PC-3 (cell line): ENCODE results near the gene MAK. TPM values are rescaled to one million over a fixed set of nuclear protein-coding genes. Genes with fewer than 3 reads are reported as not detected.
"Not testable (repeated sequence)": the region's sequence is repeated elsewhere in the genome, so short reads cannot be mapped to it uniquely, and the experiment has no call there.

Experiments
- ATAC-seq: fragments of 200-7000 bp; cut with Tn5 transposase; 2 replicates; pipeline ENCODE4 v1.9.1; 2020; ENCODE audit warnings: mild to moderate bottlenecking, moderate library complexity
- BruUV-seq: library from RNA; stranded (reverse); fragments of 400-500 nt; replicated peaks from 2 replicates; lab custom pipeline; 2021; lab: Mats Ljungman, UMichigan
- CTCF ChIA-PET: fragments of 300-600 bp; sonication (Branson Sonifier 250); formaldehyde crosslinking; loops from one replicate; lab custom pipeline; 2022; ENCODE audit warnings: antibody characterized with exemption; lab: Charles Lee
- POLR2A ChIA-PET: fragments of 300-600 bp; sonication (Branson Sonifier 250); formaldehyde crosslinking; loops from one replicate; lab custom pipeline; 2022; ENCODE audit warnings: antibody characterized with exemption; ENCODE audit not compliant: unreplicated experiment; lab: Charles Lee
- DNase-seq: peaks from one replicate; pipeline ENCODE4 v3.0.0-alpha.2; 2015
- H2AFZ ChIP-seq: fragments of 300-600 bp; sonication (generic); 2 replicates; pipeline ENCODE4 v1.6.0; 2016; ENCODE audit warnings: antibody characterized with exemption, low read length
- H3F3A ChIP-seq: fragments of 300-600 bp; sonication (generic); one replicate; pipeline ENCODE4 v1.6.0; 2017; ENCODE audit warnings: antibody characterized with exemption, low read length, control low read depth, mild to moderate bottlenecking; ENCODE audit not compliant: unreplicated experiment
- H3K27ac ChIP-seq: fragments of 300-600 bp; sonication (generic); 2 replicates; pipeline ENCODE4 v1.5.1; 2016; ENCODE audit warnings: mild to moderate bottlenecking, low read length
- H3K27me3 ChIP-seq: fragments of 300-600 bp; sonication (generic); 2 replicates; pipeline ENCODE4 v1.6.1; 2016; ENCODE audit warnings: low read length, mixed read lengths
- H3K36me3 ChIP-seq: fragments of 300-600 bp; sonication (generic); 2 replicates; pipeline ENCODE4 v1.6.1; 2016; ENCODE audit warnings: low read depth, mixed run types, low read length, mixed read lengths
- H3K4me1 ChIP-seq: fragments of 300-600 bp; sonication (generic); 2 replicates; pipeline ENCODE4 v1.5.1; 2016; ENCODE audit warnings: low read length; ENCODE audit not compliant: insufficient read depth
- H3K4me2 ChIP-seq: fragments of 300-600 bp; sonication (generic); 2 replicates; pipeline ENCODE4 v1.6.0; 2016; ENCODE audit warnings: low read length
- H3K4me3 ChIP-seq: fragments of 300-600 bp; sonication (generic); 2 replicates; pipeline ENCODE4 v1.5.1; 2016; ENCODE audit warnings: mild to moderate bottlenecking, low read length, mixed read lengths
- H3K79me2 ChIP-seq: fragments of 300-600 bp; sonication (generic); 2 replicates; pipeline ENCODE4 v1.6.1; 2017; ENCODE audit warnings: low read length, mixed read lengths
- H3K9ac ChIP-seq: fragments of 300-600 bp; sonication (generic); 2 replicates; pipeline ENCODE4 v1.6.0; 2016; ENCODE audit warnings: mild to moderate bottlenecking, low read length
- H3K9me2 ChIP-seq: fragments of 300-600 bp; sonication (generic); replicated peaks from 2 replicates; pipeline ENCODE4 v1.6.1; 2016; ENCODE audit warnings: mixed run types, low read length, mixed read lengths
- H3K9me3 ChIP-seq: fragments of 300-600 bp; sonication (generic); 2 replicates; pipeline ENCODE4 v1.6.1; 2016; ENCODE audit warnings: low read length, mixed read lengths
- H4K20me1 ChIP-seq: fragments of 300-600 bp; sonication (generic); 2 replicates; pipeline ENCODE4 v1.6.1; 2016; ENCODE audit warnings: low read length, mixed read lengths
- EZH2 ChIP-seq: fragments of 300-600 bp; sonication (generic); IDR thresholded peaks from one replicate; pipeline ENCODE4 v1.6.1; 2017; ENCODE audit warnings: antibody characterized with exemption, mild to moderate bottlenecking, low read length; ENCODE audit not compliant: unreplicated experiment
- EZH2phosphoT487 ChIP-seq: fragments of 300-600 bp; sonication (generic); IDR thresholded peaks from 2 replicates; pipeline ENCODE4 v1.6.1; 2018; ENCODE audit warnings: mild to moderate bottlenecking, antibody characterized with exemption, low read length, borderline replicate concordance
- intact Hi-C: fragments of 100-400 bp; cut with micrococcal nuclease; formaldehyde crosslinking; loops from 2 replicates; pipeline ENCODE4 v1.9.0; 2023
- total RNA-seq: library from RNA; depleted of rRNA; stranded (reverse); fragments of >200 nt; gene quantifications from 2 replicates; pipeline ENCODE4 v1.2.3, GENCODE V29; 2014
- TF ChIP-seq, protein P1 (sequence below): fragments of 300-600 bp; sonication (generic); conservative IDR thresholded peaks from 2 replicates; pipeline ENCODE4 v1.5.1; 2017; ENCODE audit warnings: antibody characterized with exemption, low read depth, mild to moderate bottlenecking, low read length

The MAK gene
- total RNA-seq, 1 experiment from 2014 or later = 0.11 TPM

DNA sequence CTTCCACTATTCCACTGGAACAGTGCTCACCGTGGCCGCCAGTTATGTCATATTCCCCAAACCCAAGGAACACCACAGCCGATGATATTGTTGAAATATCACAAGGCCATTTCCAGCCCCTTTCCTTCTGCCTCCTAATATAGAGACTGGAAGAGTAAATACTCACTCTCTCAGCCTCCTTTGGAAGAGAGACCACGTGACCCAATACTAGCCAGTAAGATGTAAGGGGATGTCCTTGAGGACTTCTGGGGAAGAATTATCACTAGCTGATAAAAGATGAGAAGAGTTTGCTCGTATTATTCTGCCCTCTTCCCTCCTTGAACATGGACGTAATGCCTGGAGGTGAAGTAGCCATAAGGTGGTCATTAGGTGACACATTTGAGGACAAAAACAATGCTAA, 13.5 kb downstream of the MAK start:
- ChIA-PET CTCF (no interaction called here), POLR2A (no interaction called here)
- ATAC-seq (no peak), DNase-seq (no peak)
- Histone ChIP-seq H3F3A (no peaks in the 10 kb centered on the region), H3K4me1 (no peaks in the 10 kb centered on the region), H3K4me2 (no peak overlapping the region), H3K36me3 (no peaks in the 10 kb centered on the region), H3K27ac (no peak overlapping the region), H3K9ac (no peak overlapping the region), H2AFZ (no peak overlapping the region), H3K79me2 (no peaks in the 10 kb centered on the region), H3K9me2 (no peaks in the 10 kb centered on the region), H3K9me3 (no peaks in the 10 kb centered on the region), H3K27me3 (no peaks in the 10 kb centered on the region), H3K4me3 (no peak overlapping the region), H4K20me1 (no peaks in the 10 kb centered on the region)
- no TSS peak for BruUV-seq
- TF ChIP-seq EZH2 = no peak
- TF ChIP-seq, protein P1, sequence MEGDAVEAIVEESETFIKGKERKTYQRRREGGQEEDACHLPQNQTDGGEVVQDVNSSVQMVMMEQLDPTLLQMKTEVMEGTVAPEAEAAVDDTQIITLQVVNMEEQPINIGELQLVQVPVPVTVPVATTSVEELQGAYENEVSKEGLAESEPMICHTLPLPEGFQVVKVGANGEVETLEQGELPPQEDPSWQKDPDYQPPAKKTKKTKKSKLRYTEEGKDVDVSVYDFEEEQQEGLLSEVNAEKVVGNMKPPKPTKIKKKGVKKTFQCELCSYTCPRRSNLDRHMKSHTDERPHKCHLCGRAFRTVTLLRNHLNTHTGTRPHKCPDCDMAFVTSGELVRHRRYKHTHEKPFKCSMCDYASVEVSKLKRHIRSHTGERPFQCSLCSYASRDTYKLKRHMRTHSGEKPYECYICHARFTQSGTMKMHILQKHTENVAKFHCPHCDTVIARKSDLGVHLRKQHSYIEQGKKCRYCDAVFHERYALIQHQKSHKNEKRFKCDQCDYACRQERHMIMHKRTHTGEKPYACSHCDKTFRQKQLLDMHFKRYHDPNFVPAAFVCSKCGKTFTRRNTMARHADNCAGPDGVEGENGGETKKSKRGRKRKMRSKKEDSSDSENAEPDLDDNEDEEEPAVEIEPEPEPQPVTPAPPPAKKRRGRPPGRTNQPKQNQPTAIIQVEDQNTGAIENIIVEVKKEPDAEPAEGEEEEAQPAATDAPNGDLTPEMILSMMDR = no peak
- TF ChIP-seq EZH2phosphoT487 = no peak
- intact Hi-C loops = no loop called here

DNA sequence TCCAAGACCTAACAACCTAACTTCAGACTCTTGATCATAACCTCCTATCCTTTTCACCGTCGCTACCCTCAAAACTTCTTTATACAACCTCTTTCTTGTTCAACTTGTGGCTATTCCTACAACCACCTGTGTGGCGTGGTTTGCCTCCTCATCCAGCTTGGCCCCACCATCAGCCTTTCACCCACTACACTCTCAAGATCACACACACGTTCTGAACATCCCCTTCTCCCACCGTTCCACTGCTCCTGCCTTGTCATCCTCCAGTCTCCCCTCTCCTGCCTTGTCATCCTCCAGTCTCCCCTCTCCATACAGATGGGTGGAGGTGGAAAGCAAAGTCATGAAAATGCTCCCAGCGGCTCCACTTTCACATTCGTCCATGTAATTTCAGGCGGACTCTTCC, 14.0 kb downstream of the MAK start:
- POLR2A ChIA-PET = no interaction called here
- H3K9me3 ChIP-seq = no peaks in the 10 kb centered on the region
- TF ChIP-seq, protein P1 = no peak
- TF ChIP-seq EZH2phosphoT487 (no peak), EZH2 (no peak)

DNA sequence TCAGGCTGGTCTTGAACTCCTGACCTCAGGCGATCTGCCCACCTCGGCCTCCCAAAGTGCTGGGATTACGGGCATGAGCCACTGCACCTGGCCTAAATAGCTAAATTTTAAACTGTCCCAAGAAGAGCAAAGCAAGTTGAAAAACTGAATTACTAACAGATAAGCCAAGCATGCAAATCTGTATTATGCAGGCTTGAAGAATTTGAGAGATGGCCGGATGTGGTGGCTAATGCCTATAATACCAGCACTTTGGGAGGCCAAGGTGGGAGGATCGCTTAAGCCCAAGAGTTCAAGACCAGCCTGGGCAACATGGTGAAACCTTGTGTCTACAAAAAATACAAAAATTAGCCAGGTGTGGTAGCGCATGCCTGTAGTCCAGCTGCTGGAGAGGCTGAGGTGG, 24.2 kb downstream of the MAK start:
- H3K9ac ChIP-seq, ATAC-seq, H3K4me2 ChIP-seq, H3K4me1 ChIP-seq, H3K9me2 ChIP-seq, CTCF ChIA-PET, H2AFZ ChIP-seq, H3K27ac ChIP-seq, BruUV-seq, H3K79me2 ChIP-seq, intact Hi-C loops, H3K4me3 ChIP-seq, H4K20me1 ChIP-seq, H3F3A ChIP-seq, DNase-seq, H3K9me3 ChIP-seq, H3K36me3 ChIP-seq, H3K27me3 ChIP-seq, POLR2A ChIA-PET: not testable (repeated sequence)

More for the DNA sequence above, 14.0 kb downstream of the MAK start:
- intact Hi-C loops = no loop called here
- Histone ChIP-seq H3F3A (no peaks in the 10 kb centered on the region), H3K36me3 (no peaks in the 10 kb centered on the region), H3K4me2 (no peak overlapping the region), H3K79me2 (no peaks in the 10 kb centered on the region), H2AFZ (no peak overlapping the region), H3K27me3 (no peaks in the 10 kb centered on the region), H4K20me1 (no peaks in the 10 kb centered on the region), H3K4me1 (no peaks in the 10 kb centered on the region), H3K9me2 (no peaks in the 10 kb centered on the region), H3K4me3 (no peak overlapping the region), H3K27ac (no peak overlapping the region), H3K9ac (no peak overlapping the region)
- DNase-seq = no peak
- no TSS peak for BruUV-seq
- CTCF ChIA-PET = no interaction called here
- no peak for ATAC-seq
